Left ventricle myocardium superior (tissue), 1 donor: ENCODE data around the gene STIM2. TPM values are rescaled to one million over a fixed set of nuclear protein-coding genes. Genes with fewer than 3 reads are reported as not detected.

Experiments used
- ATAC-seq: fragments of 200-7000 bp; cut with Tn5 transposase; one replicate; pipeline ENCODE4 v1.9.1; 2020; ENCODE audit warnings: mild to moderate bottlenecking, moderate library complexity
- DNase-seq: peaks from one replicate; pipeline ENCODE4 v3.0.0-alpha.2; 2020
- intact Hi-C: fragments of 100-400 bp; cut with micrococcal nuclease; formaldehyde crosslinking; loops from one replicate; pipeline ENCODE4 v1.11.0; 2022
- total RNA-seq: library from RNA; stranded (reverse); fragmentation: NEBNext Ultra II Directional; extraction: Animal tissue kit (Norgen Biotek cat#: 25700); gene quantifications from one replicate; pipeline ENCODE4 v1.2.1, GENCODE V29; 2021
- donor health status: DM: no; HTN: yes; CAD: no; lungs with severe emphysema.

Gene STIM2
- total RNA-seq, 1 donor from 2014 or later: 12.5 TPM

DNA sequence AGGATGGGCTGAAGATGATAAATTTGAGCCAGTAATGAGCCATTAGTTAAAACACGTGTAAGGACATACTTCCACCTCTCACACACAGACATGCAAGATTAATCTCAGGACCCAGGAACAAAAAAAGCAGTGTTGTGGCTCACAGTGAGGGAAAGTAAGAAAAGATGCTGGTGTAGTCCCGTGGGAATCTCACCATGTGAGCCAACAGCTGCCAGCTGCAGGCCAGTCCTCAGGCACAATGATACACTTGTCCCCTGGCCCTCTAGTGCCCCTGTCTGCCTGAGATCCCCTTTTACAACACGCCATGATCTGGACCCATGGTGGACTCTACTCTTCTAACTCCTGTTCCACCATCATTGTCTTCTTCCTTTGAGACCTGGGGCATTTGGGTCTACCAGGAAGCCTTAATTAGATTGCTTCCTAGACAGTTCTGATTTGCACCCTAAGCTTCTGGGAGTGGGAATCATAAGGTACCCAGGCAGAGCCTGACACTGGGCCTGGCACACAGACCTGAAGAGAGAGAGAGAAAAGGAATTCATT is 194.7 kb downstream of the STIM2 start:
- intact Hi-C loops: no loop called here
- DNase-seq: no peak
- ATAC-seq: no peak

- ATAC-seq (no peak), DNase-seq (no peak)
- intact Hi-C loops: no loop called here
Observed at GRCh38 chr4:27056281-27056680, 195.6 kb downstream of the STIM2 start.

DNA sequence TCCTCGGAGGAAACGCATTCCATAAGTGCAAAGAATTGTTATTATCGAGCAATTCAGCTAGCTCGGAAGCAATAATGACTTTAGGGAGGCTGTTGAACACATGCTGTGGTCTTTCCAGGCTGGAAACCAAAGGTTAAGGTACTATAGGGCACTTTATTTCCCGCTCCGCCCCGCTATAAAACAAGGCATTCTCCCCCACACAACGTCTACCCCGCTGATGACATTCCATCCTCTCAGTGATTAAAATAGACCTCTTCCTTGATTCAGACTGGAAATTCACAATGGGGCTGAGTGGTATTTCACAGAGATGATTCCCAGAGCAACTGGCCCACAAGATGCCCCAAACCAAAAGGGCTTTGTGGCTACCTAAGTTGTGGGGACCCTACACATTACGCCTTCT is 196.4 kb downstream of the STIM2 start:
- ATAC-seq (no peak), DNase-seq (no peak)
- intact Hi-C loops: no loop called here

DNA sequence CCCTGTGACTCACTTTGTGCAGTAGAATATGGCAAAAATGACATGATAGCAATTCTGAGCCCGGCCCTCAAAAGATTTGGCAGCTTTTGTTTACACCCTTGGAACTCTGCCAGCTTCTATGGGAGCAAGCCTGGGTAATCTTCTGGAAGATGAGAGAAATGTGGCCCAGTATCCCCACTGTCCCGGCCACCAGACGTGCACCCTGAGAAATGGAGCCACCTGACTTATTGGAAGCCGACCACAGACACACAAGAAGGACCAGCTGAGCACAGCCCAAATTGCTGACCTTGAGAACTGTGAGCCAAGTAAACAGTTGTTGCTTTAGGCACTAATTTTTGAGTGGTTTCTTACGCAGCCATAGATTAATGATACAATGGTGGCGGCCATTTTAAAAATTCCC is 197.0 kb downstream of the STIM2 start:
- ATAC-seq: no peak
- intact Hi-C loops: no loop called here
- DNase-seq: no peak

DNA sequence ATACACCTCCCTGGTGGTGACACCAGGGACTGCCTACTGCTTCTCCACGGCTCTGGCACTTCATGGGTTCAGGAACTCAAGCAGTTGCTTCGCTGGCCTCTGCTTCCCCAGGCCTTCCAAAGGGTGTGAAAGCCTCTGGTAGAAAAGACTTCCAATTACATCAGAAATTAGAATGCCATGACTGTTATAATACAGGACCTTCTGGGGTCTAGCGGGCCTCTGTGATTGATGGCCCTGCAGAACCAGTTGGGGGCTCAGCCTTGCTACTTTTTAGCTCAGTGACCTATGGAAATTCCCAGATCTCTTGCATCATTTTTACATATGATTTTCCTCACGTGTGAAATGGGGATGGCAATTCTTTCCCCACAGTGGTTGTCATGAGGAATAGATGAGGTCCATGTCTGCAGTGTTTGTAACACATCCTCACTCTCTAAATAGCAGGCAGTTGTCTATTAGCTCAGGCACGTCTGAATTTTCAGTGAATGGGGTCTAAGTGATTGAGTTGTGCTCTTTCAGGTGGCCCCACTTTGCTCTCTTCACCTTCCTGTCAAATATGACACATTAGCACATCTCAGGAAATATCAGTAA is 198.3 kb downstream of the STIM2 start:
- intact Hi-C loops: no loop called here
- DNase-seq (no peak), ATAC-seq (no peak)

DNA sequence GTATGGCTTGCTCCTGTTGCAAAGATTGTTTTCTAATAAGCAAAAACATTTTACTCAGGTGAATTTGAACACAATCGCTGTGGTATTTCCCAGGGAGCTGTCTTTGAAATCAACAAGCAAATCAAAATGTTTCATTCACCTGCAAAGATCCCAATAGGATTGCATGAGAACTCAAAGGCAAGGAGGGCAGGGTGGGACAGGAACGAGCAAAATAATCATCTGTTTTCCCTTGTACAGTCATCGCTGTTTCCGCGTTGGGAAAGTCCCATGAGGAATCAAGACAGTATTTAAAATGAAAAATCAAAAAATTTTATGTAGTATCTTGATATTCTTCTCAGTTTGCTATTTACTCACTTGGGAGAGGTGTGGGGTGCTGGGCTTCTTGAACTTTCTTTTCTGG is 198.8 kb downstream of the STIM2 start:
- ATAC-seq (no peak), DNase-seq (no peak)
- intact Hi-C loops: no loop called here

DNA sequence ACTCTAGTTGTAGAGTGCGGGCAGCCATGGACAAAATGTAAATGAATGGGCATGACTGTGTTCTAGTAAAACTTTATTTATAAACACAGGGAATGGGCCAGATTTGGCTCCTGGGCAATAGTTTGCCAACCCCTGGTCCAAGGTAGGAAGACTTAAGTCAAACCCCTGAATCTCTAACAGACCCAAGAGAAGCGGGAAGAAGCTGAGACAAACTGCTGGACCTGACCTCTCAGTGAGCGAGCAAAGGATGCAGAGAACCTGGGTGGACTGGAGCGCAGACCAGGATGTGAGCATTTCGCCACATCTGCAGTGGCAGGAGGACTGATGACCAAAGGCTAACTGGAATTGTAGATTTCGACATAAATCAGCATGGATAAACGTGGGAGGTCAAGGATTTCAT is 201.6 kb downstream of the STIM2 start:
- intact Hi-C loops: no loop called here
- ATAC-seq (no peak), DNase-seq (no peak)

- peak; percentile 47 for ATAC-seq
- intact Hi-C loops: no loop called here
- DNase-seq: peak; percentile 41
Observed at GRCh38 chr4:27066591-27066990, 205.9 kb downstream of the STIM2 start.

DNA sequence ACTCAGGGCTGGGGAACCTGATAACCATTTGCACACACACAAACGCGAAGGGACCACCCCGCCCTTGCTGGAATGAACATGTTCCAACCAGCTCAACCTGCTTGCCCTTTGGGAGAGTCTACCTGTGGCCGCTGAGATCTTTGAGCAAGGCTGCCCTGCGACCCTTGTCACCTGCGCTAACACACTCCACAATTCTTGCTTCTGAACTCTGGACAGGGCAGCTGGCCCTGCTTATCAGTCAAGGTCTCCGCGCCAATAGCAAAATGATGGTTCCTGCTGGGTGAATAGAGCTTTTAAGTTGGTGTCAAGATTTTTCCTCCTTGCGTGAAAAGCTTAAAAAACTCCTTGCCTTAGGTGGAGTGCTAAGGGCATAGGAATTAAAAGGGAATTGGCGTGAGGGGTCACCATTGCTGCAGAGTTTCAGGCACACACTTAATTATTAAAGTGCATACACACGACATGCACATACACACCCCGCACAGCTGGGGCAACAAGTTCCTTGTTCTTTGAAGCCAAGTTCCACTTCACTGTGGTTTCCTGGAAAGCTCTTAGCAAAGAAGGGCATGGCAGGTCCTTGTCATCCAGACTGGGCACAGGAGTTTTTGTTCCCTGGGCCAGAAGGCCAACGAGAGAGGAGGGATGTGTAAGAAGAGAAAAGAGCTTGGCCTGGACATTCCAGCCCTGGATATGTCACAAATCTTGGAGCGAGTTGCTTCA is 207.7 kb downstream of the STIM2 start:
- ATAC-seq (peak; percentile 54), DNase-seq (no peak)
- intact Hi-C loops: no loop called here
